HCT116 (cell line): ENCODE results near the gene APLP1. TPM values are rescaled to one million over a fixed set of nuclear protein-coding genes. Genes with fewer than 3 reads are reported as not detected.

Experiments used
- ATAC-seq: fragments of 200-7000 bp; cut with Tn5 transposase; 2 replicates; pipeline ENCODE4 v1.9.1; 2020; ENCODE audit warnings: mild to moderate bottlenecking, moderate library complexity
- BruUV-seq: library from RNA; stranded (reverse); fragments of 400-500 nt; replicated peaks from 2 replicates; lab custom pipeline; 2021; lab: Mats Ljungman, UMichigan
- CTCF ChIA-PET: fragments of 300-600 bp; sonication (Branson Sonifier 250); formaldehyde crosslinking; loops from one replicate; lab custom pipeline; 2021; ENCODE audit warnings: antibody characterized with exemption; lab: Charles Lee
- POLR2A ChIA-PET: fragments of 300-600, 350-600 bp; sonication (Branson Sonifier 250); formaldehyde crosslinking; loops from one replicate; lab custom pipeline; 2021; ENCODE audit warnings: antibody characterized with exemption; lab: Charles Lee
- RAD21 ChIA-PET, 2 experiments: fragments of 300-600 bp; sonication (Branson Sonifier 250); formaldehyde crosslinking; loops; one replicate each; lab custom pipeline; 2023; ENCODE audit warnings: low total read pairs in 2 of 2; ENCODE audit not compliant: uncharacterized antibody in 2 of 2, unreplicated experiment in 2 of 2, low non-redundant PET in 1 of 2; lab: Charles Lee
- DNase-seq: peaks from one replicate; pipeline ENCODE4 v3.0.0-alpha.2; 2010; ENCODE audit warnings: low read depth, low spot score
- H2AFZ ChIP-seq: fragments of 200-600 bp; shearing (Covaris generic), sonication (generic); 2 replicates; pipeline ENCODE4 v1.6.1; 2017; ENCODE audit warnings: low read depth, mixed run types, mixed read lengths, antibody characterized with exemption, low read length; ENCODE audit not compliant: poor library complexity, severe bottlenecking
- H3K27ac ChIP-seq: 2 replicates; pipeline ENCODE4 v1.5.1; 2012; ENCODE audit warnings: low read depth, low read length
- H3K27me3 ChIP-seq: fragments of 200-600 bp; sonication (generic); 2 replicates; pipeline ENCODE4 v1.6.1; 2016; ENCODE audit warnings: mixed run types, low read length, mixed read lengths; ENCODE audit not compliant: insufficient read depth
- H3K36me3 ChIP-seq, 2 experiments: fragments of 200-500 bp in 1 of 2; fragments of 200-600 bp in 1 of 2; sonication (Bioruptor generic) in 1 of 2; sonication (generic) in 1 of 2; 2 replicates each; pipeline versions ENCODE4 v1.5.1 to v1.6.1; 2014 to 2016; ENCODE audit warnings: low read length in 2 of 2, inconsistent platforms in 1 of 2, mixed read lengths in 1 of 2, mixed run types in 1 of 2; ENCODE audit not compliant: insufficient read depth in 2 of 2, control insufficient read depth in 1 of 2
- H3K4me1 ChIP-seq, 2 experiments: fragments of 200-600 bp in 1 of 2; sonication (generic) in 1 of 2; 2 replicates each; pipeline versions ENCODE4 v1.5.1 to v1.6.1; 2012 to 2017; ENCODE audit warnings: low read length in 2 of 2, inconsistent platforms in 1 of 2, mild to moderate bottlenecking in 1 of 2, mixed read lengths in 1 of 2, mixed run types in 1 of 2, moderate library complexity in 1 of 2; ENCODE audit not compliant: insufficient read depth in 2 of 2, control insufficient read depth in 1 of 2
- H3K4me2 ChIP-seq: fragments of 200-600 bp; sonication (generic); 2 replicates; pipeline ENCODE4 v1.6.1; 2017; ENCODE audit warnings: mixed run types, low read length, mixed read lengths
- H3K4me3 ChIP-seq, 2 experiments: fragments of 200-600 bp in 1 of 2; sonication (generic) in 1 of 2; replicated peaks in 1 of 2; 2 replicates each; pipeline ENCODE4 v1.5.1; 2011 to 2016; ENCODE audit warnings: low read length in 2 of 2, control low read depth in 1 of 2, low read depth in 1 of 2, mild to moderate bottlenecking in 1 of 2, mixed read lengths in 1 of 2, mixed run types in 1 of 2
- H3K79me2 ChIP-seq: fragments of 200-600 bp; sonication (generic); 2 replicates; pipeline ENCODE4 v1.6.1; 2017; ENCODE audit warnings: mild to moderate bottlenecking, mixed run types, low read length, moderate library complexity, mixed read lengths; ENCODE audit not compliant: insufficient read depth
- H3K9ac ChIP-seq: fragments of 200-600 bp; sonication (generic); 2 replicates; pipeline ENCODE4 v1.6.1; 2016; ENCODE audit warnings: low read length, mixed read lengths
- H3K9me2 ChIP-seq: fragments of 200-600 bp; sonication (generic), shearing (Covaris generic); 2 replicates; pipeline ENCODE4 v1.6.1; 2017; ENCODE audit warnings: mixed run types, mild to moderate bottlenecking, moderate library complexity; ENCODE audit not compliant: insufficient read depth
- H3K9me3 ChIP-seq, 2 experiments: fragments of 200-500 bp in 1 of 2; fragments of 200-600 bp in 1 of 2; sonication (Bioruptor generic) in 1 of 2; sonication (generic) in 1 of 2; 2 replicates each; pipeline ENCODE4 v1.6.1; 2014 to 2017; ENCODE audit warnings: low read length in 2 of 2, mixed read lengths in 2 of 2, inconsistent platforms in 1 of 2, low read depth in 1 of 2, mild to moderate bottlenecking in 1 of 2, mixed run types in 1 of 2, moderate library complexity in 1 of 2; ENCODE audit not compliant: control insufficient read depth in 1 of 2, insufficient read depth in 1 of 2
- H4K20me1 ChIP-seq: fragments of 200-600 bp; sonication (generic), shearing (Covaris generic); 2 replicates; pipeline ENCODE4 v1.6.1; 2017; ENCODE audit warnings: mixed run types, mild to moderate bottlenecking, moderate library complexity; ENCODE audit not compliant: insufficient read depth
- CBX3 ChIP-seq: IDR thresholded peaks from 2 replicates; pipeline ENCODE4 v1.6.1; 2012; ENCODE audit warnings: low read depth
- CEBPB ChIP-seq: IDR thresholded peaks from 2 replicates; pipeline ENCODE4 v1.6.1; 2012; ENCODE audit warnings: low read depth
- ELF1 ChIP-seq: IDR thresholded peaks from 2 replicates; pipeline ENCODE4 v1.6.1; 2012; ENCODE audit warnings: low read depth, borderline replicate concordance
- EZH2phosphoT487 ChIP-seq: fragments of 200-600 bp; IDR thresholded peaks from 2 replicates; pipeline ENCODE4 v1.6.1; 2018; ENCODE audit warnings: antibody characterized with exemption, borderline replicate concordance
- FOSL1 ChIP-seq: IDR thresholded peaks from 2 replicates; pipeline ENCODE4 v1.6.1; 2012; ENCODE audit warnings: low read depth
- JUND ChIP-seq: IDR thresholded peaks from 2 replicates; pipeline ENCODE4 v1.6.1; 2012
- RAD21 ChIP-seq: IDR thresholded peaks from 2 replicates; pipeline ENCODE4 v1.6.1; 2012; ENCODE audit warnings: low read depth, mild to moderate bottlenecking
- SIN3A ChIP-seq: IDR thresholded peaks from 2 replicates; pipeline ENCODE4 v1.6.1; 2012; ENCODE audit warnings: low read depth
- SP1 ChIP-seq: IDR thresholded peaks from 2 replicates; pipeline ENCODE4 v1.6.1; 2012; ENCODE audit warnings: low read depth
- intact Hi-C: fragments of 100-400 bp; cut with micrococcal nuclease; formaldehyde crosslinking; loops from 2 replicates; pipeline ENCODE4 v1.10.0; 2022
- total RNA-seq: library from RNA; stranded (reverse); gene quantifications from one replicate; pipeline ENCODE4 v1.2.1, GENCODE V29; 2021; ENCODE audit not compliant: unreplicated experiment
- TF ChIP-seq, protein P1 (sequence below): IDR thresholded peaks from 2 replicates; pipeline ENCODE4 v1.6.1; 2012
- TF ChIP-seq, protein P2 (sequence below): IDR thresholded peaks from 2 replicates; pipeline ENCODE4 v1.6.1; 2011; ENCODE audit warnings: mild to moderate bottlenecking, low read length, moderate library complexity; ENCODE audit not compliant: insufficient replicate concordance; ENCODE audit errors: extremely low read depth
- TF ChIP-seq, protein P3 (sequence below), 3 experiments: fragments of 200-600 bp in 1 of 3; sonication (generic) in 1 of 3; IDR thresholded peaks in 2 of 3; conservative IDR thresholded peaks in 1 of 3; 2 replicates each; pipeline ENCODE4 v1.5.1; 2012 to 2017; ENCODE audit warnings: low read depth in 2 of 3, low read length in 2 of 3, antibody characterized with exemption in 1 of 3, borderline replicate concordance in 1 of 3, control low read depth in 1 of 3, mild to moderate bottlenecking in 1 of 3, mixed read lengths in 1 of 3, mixed run types in 1 of 3, moderate library complexity in 1 of 3; ENCODE audit not compliant: insufficient read depth in 1 of 3

APLP1 gene
- total RNA-seq, 1 experiment from 2014 or later, result 41.2 TPM

DNA sequence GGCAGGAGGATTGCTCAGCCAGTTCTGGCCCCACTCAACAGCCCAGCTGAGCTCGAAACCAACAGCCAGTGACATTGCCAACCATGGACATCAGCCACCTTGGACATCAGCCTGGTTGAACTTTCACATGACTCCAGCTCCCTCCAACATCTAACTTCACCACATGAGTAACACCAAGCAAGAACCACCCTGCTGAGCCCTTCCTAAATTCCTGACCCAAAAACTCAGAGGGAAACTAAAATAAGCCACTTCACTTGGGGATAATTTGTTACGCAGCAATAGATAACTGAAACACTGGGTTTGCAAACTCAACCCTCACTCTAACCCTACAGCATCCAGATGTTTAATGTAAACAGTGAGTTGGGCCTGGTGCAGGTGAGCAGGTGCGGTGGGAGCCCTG is 57.1 kb downstream of the APLP1 start:
- H3K27ac ChIP-seq, result no peak overlapping the region
- intact Hi-C loops, result no loop called here
- no peak overlapping the region for H3K9ac ChIP-seq
- H3K4me3 ChIP-seq, result no peak overlapping the region
- no peak for ATAC-seq
- RAD21 ChIA-PET, result no interaction called here
- H3K36me3 ChIP-seq, result no peaks in the 10 kb centered on the region
- no TSS peak for BruUV-seq
- no peaks in the 10 kb centered on the region for H3K27me3 ChIP-seq
- no peaks in the 10 kb centered on the region for H3K79me2 ChIP-seq
- no peak overlapping the region for H2AFZ ChIP-seq
- H3K4me1 ChIP-seq, result no peaks in the 10 kb centered on the region
- no peak overlapping the region for H3K4me2 ChIP-seq
- no peaks in the 10 kb centered on the region for H3K9me2 ChIP-seq
- DNase-seq, result no peak
- CTCF ChIA-PET, result no interaction called here
- POLR2A ChIA-PET, result no interaction called here
- TF ChIP-seq, protein P1, sequence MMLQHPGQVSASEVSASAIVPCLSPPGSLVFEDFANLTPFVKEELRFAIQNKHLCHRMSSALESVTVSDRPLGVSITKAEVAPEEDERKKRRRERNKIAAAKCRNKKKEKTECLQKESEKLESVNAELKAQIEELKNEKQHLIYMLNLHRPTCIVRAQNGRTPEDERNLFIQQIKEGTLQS, result no peak
- TF ChIP-seq FOSL1, result no peak
- TF ChIP-seq, protein P2, sequence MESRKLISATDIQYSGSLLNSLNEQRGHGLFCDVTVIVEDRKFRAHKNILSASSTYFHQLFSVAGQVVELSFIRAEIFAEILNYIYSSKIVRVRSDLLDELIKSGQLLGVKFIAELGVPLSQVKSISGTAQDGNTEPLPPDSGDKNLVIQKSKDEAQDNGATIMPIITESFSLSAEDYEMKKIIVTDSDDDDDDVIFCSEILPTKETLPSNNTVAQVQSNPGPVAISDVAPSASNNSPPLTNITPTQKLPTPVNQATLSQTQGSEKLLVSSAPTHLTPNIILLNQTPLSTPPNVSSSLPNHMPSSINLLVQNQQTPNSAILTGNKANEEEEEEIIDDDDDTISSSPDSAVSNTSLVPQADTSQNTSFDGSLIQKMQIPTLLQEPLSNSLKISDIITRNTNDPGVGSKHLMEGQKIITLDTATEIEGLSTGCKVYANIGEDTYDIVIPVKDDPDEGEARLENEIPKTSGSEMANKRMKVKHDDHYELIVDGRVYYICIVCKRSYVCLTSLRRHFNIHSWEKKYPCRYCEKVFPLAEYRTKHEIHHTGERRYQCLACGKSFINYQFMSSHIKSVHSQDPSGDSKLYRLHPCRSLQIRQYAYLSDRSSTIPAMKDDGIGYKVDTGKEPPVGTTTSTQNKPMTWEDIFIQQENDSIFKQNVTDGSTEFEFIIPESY, result no peak
- TF ChIP-seq EZH2phosphoT487, result no peak
- H3K9me3 ChIP-seq, result no peaks in the 10 kb centered on the region
- no peaks in the 10 kb centered on the region for H4K20me1 ChIP-seq

DNA sequence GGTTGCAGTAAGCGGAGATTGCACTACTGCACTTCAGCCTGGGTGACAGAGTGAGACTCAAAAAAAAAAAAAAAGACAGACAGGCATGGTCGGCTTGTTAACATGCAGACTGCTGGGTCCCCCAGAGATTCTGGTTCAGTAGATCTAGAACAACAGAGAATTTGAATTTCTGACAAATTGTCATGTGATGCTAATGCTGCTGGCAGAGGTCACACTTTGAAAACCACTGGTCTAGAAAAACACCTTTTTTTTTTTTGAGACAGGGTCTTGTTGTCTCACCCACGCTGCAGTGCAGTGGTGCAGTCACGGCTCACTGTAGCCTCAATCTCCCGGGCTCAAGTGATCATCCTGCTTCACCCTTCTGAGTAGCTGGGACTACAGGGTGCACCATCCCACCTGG is 60.1 kb downstream of the APLP1 start:
- Histone ChIP-seq H3K9me3 (no peaks in the 10 kb centered on the region), H3K4me1 (peaks cover 5 to 14% of the 10 kb centered on the region in 2 experiments; a peak in 3 of 4 replicates), H3K36me3 (no peaks in the 10 kb centered on the region), H4K20me1 (no peaks in the 10 kb centered on the region), H3K27me3 (no peaks in the 10 kb centered on the region), H3K27ac (no peak overlapping the region), H3K4me3 (no peak overlapping the region), H3K79me2 (no peaks in the 10 kb centered on the region), H3K4me2 (no peak overlapping the region), H2AFZ (no peak overlapping the region)
- ChIA-PET POLR2A (no interaction called here), RAD21 (no interaction called here), CTCF (no interaction called here)
- BruUV-seq, result no TSS peak
- intact Hi-C loops, result no loop called here
- ATAC-seq (no peak), DNase-seq (no peak)
- TF ChIP-seq RAD21 (no peak), SP1 (no peak), JUND (no peak), CBX3 (no peak), CEBPB (no peak), SIN3A (no peak), ELF1 (no peak)
- TF ChIP-seq, protein P1, result no peak
- TF ChIP-seq, protein P3, sequence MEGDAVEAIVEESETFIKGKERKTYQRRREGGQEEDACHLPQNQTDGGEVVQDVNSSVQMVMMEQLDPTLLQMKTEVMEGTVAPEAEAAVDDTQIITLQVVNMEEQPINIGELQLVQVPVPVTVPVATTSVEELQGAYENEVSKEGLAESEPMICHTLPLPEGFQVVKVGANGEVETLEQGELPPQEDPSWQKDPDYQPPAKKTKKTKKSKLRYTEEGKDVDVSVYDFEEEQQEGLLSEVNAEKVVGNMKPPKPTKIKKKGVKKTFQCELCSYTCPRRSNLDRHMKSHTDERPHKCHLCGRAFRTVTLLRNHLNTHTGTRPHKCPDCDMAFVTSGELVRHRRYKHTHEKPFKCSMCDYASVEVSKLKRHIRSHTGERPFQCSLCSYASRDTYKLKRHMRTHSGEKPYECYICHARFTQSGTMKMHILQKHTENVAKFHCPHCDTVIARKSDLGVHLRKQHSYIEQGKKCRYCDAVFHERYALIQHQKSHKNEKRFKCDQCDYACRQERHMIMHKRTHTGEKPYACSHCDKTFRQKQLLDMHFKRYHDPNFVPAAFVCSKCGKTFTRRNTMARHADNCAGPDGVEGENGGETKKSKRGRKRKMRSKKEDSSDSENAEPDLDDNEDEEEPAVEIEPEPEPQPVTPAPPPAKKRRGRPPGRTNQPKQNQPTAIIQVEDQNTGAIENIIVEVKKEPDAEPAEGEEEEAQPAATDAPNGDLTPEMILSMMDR (IDR thresholded peaks at IDR 0.05 in 2 of 3, conservative IDR thresholded peaks at IDR 0.05 in 1 of 3; ENCODE audit: borderline replicate concordance in 1 of 3, insufficient read depth in 1 of 3, low read depth in 2 of 3, low read length in 2 of 3), result no peak
- TF ChIP-seq, all 23 proteins: peak for 0
- Histone ChIP-seq H3K9ac (no peak overlapping the region), H3K9me2 (no peaks in the 10 kb centered on the region)
